ENCODE data around the gene FASTKD3. TPM values are rescaled to one million over a fixed set of nuclear protein-coding genes. Genes with fewer than 3 reads are reported as not detected.
A peak's percentile ranks its signal among the peaks of the same experiment; 100 is the strongest.

FASTKD3 gene
- total RNA-seq, 1 donor from 2014 or later, result 5.8 TPM

GRCh38 chr5:7816535-7816901 is 52.3 kb downstream of the FASTKD3 start:
- Mint-ChIP-seq H3K27ac (ENCODE audit: unreplicated experiment) (no peak overlapping the region), H3K9me3 (ENCODE audit: unreplicated experiment) (no peaks in the 10 kb centered on the region), H3K36me3 (ENCODE audit: unreplicated experiment) (no peaks in the 10 kb centered on the region), H3K4me3 (ENCODE audit: unreplicated experiment) (no peak overlapping the region), H3K4me1 (ENCODE audit: unreplicated experiment) (peaks cover 2% of the 10 kb centered on the region), H3K27me3 (ENCODE audit: unreplicated experiment) (peaks cover 26% of the 10 kb centered on the region)
- TF ChIP-seq, protein P1, sequence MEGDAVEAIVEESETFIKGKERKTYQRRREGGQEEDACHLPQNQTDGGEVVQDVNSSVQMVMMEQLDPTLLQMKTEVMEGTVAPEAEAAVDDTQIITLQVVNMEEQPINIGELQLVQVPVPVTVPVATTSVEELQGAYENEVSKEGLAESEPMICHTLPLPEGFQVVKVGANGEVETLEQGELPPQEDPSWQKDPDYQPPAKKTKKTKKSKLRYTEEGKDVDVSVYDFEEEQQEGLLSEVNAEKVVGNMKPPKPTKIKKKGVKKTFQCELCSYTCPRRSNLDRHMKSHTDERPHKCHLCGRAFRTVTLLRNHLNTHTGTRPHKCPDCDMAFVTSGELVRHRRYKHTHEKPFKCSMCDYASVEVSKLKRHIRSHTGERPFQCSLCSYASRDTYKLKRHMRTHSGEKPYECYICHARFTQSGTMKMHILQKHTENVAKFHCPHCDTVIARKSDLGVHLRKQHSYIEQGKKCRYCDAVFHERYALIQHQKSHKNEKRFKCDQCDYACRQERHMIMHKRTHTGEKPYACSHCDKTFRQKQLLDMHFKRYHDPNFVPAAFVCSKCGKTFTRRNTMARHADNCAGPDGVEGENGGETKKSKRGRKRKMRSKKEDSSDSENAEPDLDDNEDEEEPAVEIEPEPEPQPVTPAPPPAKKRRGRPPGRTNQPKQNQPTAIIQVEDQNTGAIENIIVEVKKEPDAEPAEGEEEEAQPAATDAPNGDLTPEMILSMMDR (IDR thresholded peaks at IDR 0.05), result no peak
- no peak for DNase-seq (ENCODE audit: extremely low spot score, unreplicated experiment)

DNA sequence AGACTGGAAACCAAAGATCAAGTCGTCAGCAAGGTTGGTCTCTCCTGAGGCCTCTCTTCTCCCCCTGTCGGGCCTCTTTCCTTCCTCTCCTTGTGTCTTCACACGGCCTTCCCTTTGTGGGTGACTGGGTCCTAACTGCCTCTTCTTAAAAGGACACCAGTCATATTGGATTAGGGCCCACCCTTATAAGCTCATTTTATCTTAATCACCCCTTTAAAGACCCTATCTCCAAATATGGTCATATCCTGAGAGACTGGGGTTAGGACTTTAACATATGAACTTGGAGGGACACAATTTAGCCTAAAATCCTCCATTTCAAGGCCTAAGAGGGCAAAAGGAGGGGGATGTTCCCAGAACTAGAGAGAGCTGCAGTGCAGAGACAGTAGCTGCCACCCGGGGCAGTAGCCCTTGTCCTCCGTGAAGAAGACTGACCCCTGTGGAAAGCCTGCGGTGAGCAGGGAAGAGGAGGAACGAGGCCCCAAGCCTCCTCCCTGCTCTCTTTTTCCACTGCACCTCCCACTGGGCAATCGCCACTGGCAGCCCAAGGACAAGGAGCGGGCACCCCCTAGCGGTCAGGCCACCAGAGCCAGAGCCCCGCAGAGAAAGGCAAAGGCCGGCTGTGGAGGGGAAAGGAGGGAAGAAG is 52.8 kb downstream of the FASTKD3 start:
- no peaks in the 10 kb centered on the region for H3K36me3 Mint-ChIP-seq (ENCODE audit: unreplicated experiment)
- peak; percentile 89 for DNase-seq (ENCODE audit: extremely low spot score, unreplicated experiment)
- H3K4me3 Mint-ChIP-seq (ENCODE audit: unreplicated experiment), result no peak overlapping the region
- H3K9me3 Mint-ChIP-seq (ENCODE audit: unreplicated experiment), result no peaks in the 10 kb centered on the region
- TF ChIP-seq, protein P1 (IDR thresholded peaks at IDR 0.05), result peak; percentile 75
- H3K4me1 Mint-ChIP-seq (ENCODE audit: unreplicated experiment), result peaks cover 2% of the 10 kb centered on the region
- peaks cover 23% of the 10 kb centered on the region for H3K27me3 Mint-ChIP-seq (ENCODE audit: unreplicated experiment)
- no peak overlapping the region for H3K27ac Mint-ChIP-seq (ENCODE audit: unreplicated experiment)

GRCh38 chr5:7814816-7815215 is 54.0 kb downstream of the FASTKD3 start:
- Mint-ChIP-seq H3K4me3 (ENCODE audit: unreplicated experiment) (no peak overlapping the region), H3K27me3 (ENCODE audit: unreplicated experiment) (peaks cover 27% of the 10 kb centered on the region), H3K9me3 (ENCODE audit: unreplicated experiment) (no peaks in the 10 kb centered on the region), H3K27ac (ENCODE audit: unreplicated experiment) (no peak overlapping the region), H3K36me3 (ENCODE audit: unreplicated experiment) (no peaks in the 10 kb centered on the region), H3K4me1 (ENCODE audit: unreplicated experiment) (peaks cover 2% of the 10 kb centered on the region)
- DNase-seq (ENCODE audit: extremely low spot score, unreplicated experiment), result no peak
- TF ChIP-seq, protein P1 (IDR thresholded peaks at IDR 0.05), result no peak

- no peaks in the 10 kb centered on the region for H3K36me3 Mint-ChIP-seq (ENCODE audit: unreplicated experiment)
- H3K9me3 Mint-ChIP-seq (ENCODE audit: unreplicated experiment), result no peaks in the 10 kb centered on the region
- peaks cover 29% of the 10 kb centered on the region for H3K27me3 Mint-ChIP-seq (ENCODE audit: unreplicated experiment)
- no peak overlapping the region for H3K4me3 Mint-ChIP-seq (ENCODE audit: unreplicated experiment)
- DNase-seq (ENCODE audit: extremely low spot score, unreplicated experiment), result no peak
- TF ChIP-seq, protein P1 (IDR thresholded peaks at IDR 0.05), result no peak
- H3K4me1 Mint-ChIP-seq (ENCODE audit: unreplicated experiment), result peaks cover 2% of the 10 kb centered on the region
- H3K27ac Mint-ChIP-seq (ENCODE audit: unreplicated experiment), result no peak overlapping the region
Measured at GRCh38 chr5:7813576-7813975, 55.3 kb downstream of the FASTKD3 start.

- H3K4me3 Mint-ChIP-seq (ENCODE audit: unreplicated experiment), result no peak overlapping the region
- TF ChIP-seq, protein P1 (IDR thresholded peaks at IDR 0.05), result no peak
- no peaks in the 10 kb centered on the region for H3K36me3 Mint-ChIP-seq (ENCODE audit: unreplicated experiment)
- DNase-seq (ENCODE audit: extremely low spot score, unreplicated experiment), result no peak
- no peak overlapping the region for H3K27ac Mint-ChIP-seq (ENCODE audit: unreplicated experiment)
- H3K4me1 Mint-ChIP-seq (ENCODE audit: unreplicated experiment), result peaks cover 2% of the 10 kb centered on the region
- H3K27me3 Mint-ChIP-seq (ENCODE audit: unreplicated experiment), result peaks cover 29% of the 10 kb centered on the region
- H3K9me3 Mint-ChIP-seq (ENCODE audit: unreplicated experiment), result no peaks in the 10 kb centered on the region
Measured at GRCh38 chr5:7813007-7813406, 55.8 kb downstream of the FASTKD3 start.

All from osteocyte (in vitro differentiated cells).